ENCODE measurements around the gene USP17L10. TPM values are rescaled to one million over a fixed set of nuclear protein-coding genes. Genes with fewer than 3 reads are reported as not detected.
"Not testable (repeated sequence)": the region's sequence is repeated elsewhere in the genome, so short reads cannot be mapped to it uniquely, and the experiment has no call there.

The USP17L10 gene
- total RNA-seq (2021) (not detected in 2 replicates), Bru-seq, nascent RNA (not detected), BruChase-seq, experiment 1, labeled RNA remaining after a 2-hour chase (not detected), BruChase-seq, experiment 2, labeled RNA remaining after a 6-hour chase (not detected)
- long read RNA-seq, result 0 reads

DNA sequence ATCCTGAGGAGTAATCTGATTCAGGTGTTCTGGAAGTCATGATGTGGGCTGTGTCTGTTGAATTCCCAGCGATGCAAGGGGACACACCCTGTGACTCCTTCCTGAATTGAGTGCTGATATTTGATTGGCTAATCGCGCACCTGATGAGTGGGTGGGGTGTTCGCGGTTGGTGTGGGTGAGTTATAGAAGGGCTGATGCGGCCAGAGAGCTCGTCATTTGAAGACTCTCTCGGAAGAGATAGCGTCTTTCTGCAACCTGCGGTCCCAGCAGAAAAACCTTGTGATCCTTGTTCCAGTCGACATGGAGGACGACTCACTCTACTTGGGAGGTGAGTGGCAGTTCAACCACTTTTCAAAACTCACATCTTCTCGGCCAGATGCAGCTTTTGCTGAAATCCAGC, at the start of gene USP17L10:
Gene USP17L10 (plus strand): TSS at position 301 of the 400 bp plus-strand sequence. CDS start 0 bp downstream, at position 301.
- CTCF ChIA-PET; BruUV-seq (replicated peaks); H3K36me3 ChIP-seq (ENCODE audit: low read depth); H3K27ac ChIP-seq; H4K20me1 ChIP-seq (ENCODE audit: insufficient read depth); H3K4me3 ChIP-seq; DNase-seq; POLR2A ChIA-PET (ENCODE audit: unreplicated experiment); H3K9me3 ChIP-seq (ENCODE audit: insufficient read depth, low read depth); H3F3A ChIP-seq (ENCODE audit: insufficient read depth, low read depth); intact Hi-C loops (cut with micrococcal nuclease; ENCODE audit: unreplicated experiment); H2AFZ ChIP-seq; H3K4me2 ChIP-seq; H3K9me2 ChIP-seq (ENCODE audit: insufficient read depth); H3K79me2 ChIP-seq (ENCODE audit: low read depth); H3K4me1 ChIP-seq (replicated peaks; ENCODE audit: insufficient read depth); H3K27me3 ChIP-seq (ENCODE audit: insufficient read depth, low read depth): not testable (repeated sequence)

- POLR2A ChIA-PET (ENCODE audit: unreplicated experiment); H3K27ac ChIP-seq; H3K36me3 ChIP-seq (ENCODE audit: low read depth); CTCF ChIA-PET; H3K79me2 ChIP-seq (ENCODE audit: low read depth); H2AFZ ChIP-seq; H3K9me3 ChIP-seq (ENCODE audit: insufficient read depth, low read depth); BruUV-seq (replicated peaks); H3K4me1 ChIP-seq (replicated peaks; ENCODE audit: insufficient read depth); H3K27me3 ChIP-seq (ENCODE audit: insufficient read depth, low read depth); H3F3A ChIP-seq (ENCODE audit: insufficient read depth, low read depth); H3K4me3 ChIP-seq; intact Hi-C loops (cut with micrococcal nuclease; ENCODE audit: unreplicated experiment); H4K20me1 ChIP-seq (ENCODE audit: insufficient read depth); DNase-seq; H3K9me2 ChIP-seq (ENCODE audit: insufficient read depth); H3K4me2 ChIP-seq: not testable (repeated sequence)
Observed at GRCh38 chr4:9165990-9166389, 44.5 kb upstream of the USP17L10 start.

DNA sequence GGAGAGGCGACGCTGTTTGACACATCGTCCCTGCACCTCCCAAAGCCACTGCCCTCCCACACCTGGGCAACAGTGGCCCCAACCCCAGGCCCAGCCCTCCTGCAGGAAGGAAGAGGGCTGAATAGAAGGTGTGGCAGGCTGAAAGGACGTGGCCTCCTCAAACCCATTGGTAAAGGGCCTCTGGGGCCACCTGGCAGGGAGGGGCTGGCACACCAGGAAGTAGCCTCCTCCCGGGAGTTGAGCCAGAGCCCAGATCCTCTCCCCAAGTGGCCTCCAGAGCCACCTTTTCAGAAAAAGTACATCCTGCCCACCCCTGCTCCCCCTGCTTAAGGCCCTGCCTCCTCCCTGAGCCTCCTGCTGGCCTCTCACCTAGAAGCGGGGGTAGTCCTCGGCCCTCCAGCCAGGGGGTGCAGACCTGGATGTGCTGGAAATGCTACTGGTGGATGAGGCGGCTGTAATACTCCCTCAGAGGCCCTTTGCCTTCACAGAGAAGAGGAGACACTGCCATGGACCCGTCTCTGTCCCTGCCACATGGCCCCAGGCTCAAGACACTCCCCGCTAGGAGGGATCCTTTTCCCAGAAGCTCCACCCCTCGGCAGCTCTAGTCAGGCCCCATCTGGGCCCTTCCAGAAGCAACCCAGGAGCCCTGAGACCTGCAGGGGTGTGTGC, 40.5 kb upstream of the USP17L10 start, which contains the start of gene FAM90A26:
Gene FAM90A26 (plus strand): TSS at position 619 of the 669 bp plus-strand sequence. CDS start 2,764 bp downstream, outside the sequence.
- H3K36me3 ChIP-seq (ENCODE audit: low read depth); H3K4me2 ChIP-seq; H2AFZ ChIP-seq; H3F3A ChIP-seq (ENCODE audit: insufficient read depth, low read depth); H3K79me2 ChIP-seq (ENCODE audit: low read depth); H3K4me3 ChIP-seq; BruUV-seq (replicated peaks); POLR2A ChIA-PET (ENCODE audit: unreplicated experiment); H3K9me2 ChIP-seq (ENCODE audit: insufficient read depth); H3K27ac ChIP-seq; H3K4me1 ChIP-seq (replicated peaks; ENCODE audit: insufficient read depth); intact Hi-C loops (cut with micrococcal nuclease; ENCODE audit: unreplicated experiment); H3K27me3 ChIP-seq (ENCODE audit: insufficient read depth, low read depth); H4K20me1 ChIP-seq (ENCODE audit: insufficient read depth); H3K9me3 ChIP-seq (ENCODE audit: insufficient read depth, low read depth); DNase-seq; CTCF ChIA-PET: not testable (repeated sequence)

DNA sequence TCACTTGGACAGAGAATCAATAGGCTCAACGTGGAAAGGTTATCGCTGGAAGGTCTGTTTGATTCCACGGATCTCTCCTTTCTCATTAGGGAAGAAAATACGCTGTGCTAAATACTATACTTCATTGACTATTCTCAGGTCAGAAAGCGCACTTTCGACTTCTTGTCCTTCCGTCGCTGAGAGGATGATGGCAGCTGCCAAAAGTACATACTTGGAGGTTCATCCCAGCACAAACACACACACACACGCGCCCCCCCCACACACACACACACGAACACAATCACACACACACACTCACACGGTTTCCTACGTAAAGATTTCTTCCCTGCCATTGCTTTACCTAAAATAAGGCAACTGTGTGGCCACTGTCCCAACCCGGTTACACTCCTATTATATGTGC, 4.2 kb downstream of the USP17L10 start:
- H3K4me3 ChIP-seq; H2AFZ ChIP-seq; BruUV-seq (replicated peaks); intact Hi-C loops (cut with micrococcal nuclease; ENCODE audit: unreplicated experiment); H3F3A ChIP-seq (ENCODE audit: insufficient read depth, low read depth); H4K20me1 ChIP-seq (ENCODE audit: insufficient read depth); CTCF ChIA-PET; H3K9me2 ChIP-seq (ENCODE audit: insufficient read depth); H3K27me3 ChIP-seq (ENCODE audit: insufficient read depth, low read depth); DNase-seq; H3K79me2 ChIP-seq (ENCODE audit: low read depth); H3K36me3 ChIP-seq (ENCODE audit: low read depth); H3K4me1 ChIP-seq (replicated peaks; ENCODE audit: insufficient read depth); H3K27ac ChIP-seq; POLR2A ChIA-PET (ENCODE audit: unreplicated experiment); H3K4me2 ChIP-seq; H3K9me3 ChIP-seq (ENCODE audit: insufficient read depth, low read depth): not testable (repeated sequence)

DNA sequence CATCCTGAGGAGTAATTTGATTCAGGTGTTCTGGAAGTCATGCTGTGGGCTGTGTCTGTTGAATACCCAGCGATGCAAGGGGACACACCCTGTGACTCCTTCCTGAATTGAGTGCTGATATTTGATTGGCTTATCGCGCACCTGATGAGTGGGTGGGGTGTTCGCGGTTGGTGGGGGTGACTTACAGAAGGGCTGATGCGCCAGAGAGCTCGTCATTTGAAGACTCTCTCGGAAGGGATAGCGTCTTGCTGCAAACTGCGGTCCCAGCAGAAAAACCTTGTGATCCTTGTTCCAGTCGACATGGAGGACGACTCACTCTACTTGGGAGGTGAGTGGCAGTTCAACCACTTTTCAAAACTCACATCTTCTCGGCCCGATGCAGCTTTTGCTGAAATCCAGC, 4.6 kb downstream of the USP17L10 start, which contains the start of gene USP17L11:
Gene USP17L11 (plus strand): TSS at position 301 of the 400 bp plus-strand sequence. CDS start 0 bp downstream, at position 301.
- H3K27ac ChIP-seq; H3K9me3 ChIP-seq (ENCODE audit: insufficient read depth, low read depth); BruUV-seq (replicated peaks); H3K36me3 ChIP-seq (ENCODE audit: low read depth); H2AFZ ChIP-seq; H3K4me1 ChIP-seq (replicated peaks; ENCODE audit: insufficient read depth); H3K4me3 ChIP-seq; H3K4me2 ChIP-seq; H3K27me3 ChIP-seq (ENCODE audit: insufficient read depth, low read depth); H4K20me1 ChIP-seq (ENCODE audit: insufficient read depth); H3K79me2 ChIP-seq (ENCODE audit: low read depth); H3K9me2 ChIP-seq (ENCODE audit: insufficient read depth); intact Hi-C loops (cut with micrococcal nuclease; ENCODE audit: unreplicated experiment); CTCF ChIA-PET; DNase-seq; POLR2A ChIA-PET (ENCODE audit: unreplicated experiment); H3F3A ChIP-seq (ENCODE audit: insufficient read depth, low read depth): not testable (repeated sequence)

- BruUV-seq (replicated peaks); H3K4me3 ChIP-seq; H3K36me3 ChIP-seq (ENCODE audit: low read depth); H3K27ac ChIP-seq; H3K4me1 ChIP-seq (replicated peaks; ENCODE audit: insufficient read depth); H2AFZ ChIP-seq; DNase-seq; H3K9me3 ChIP-seq (ENCODE audit: insufficient read depth, low read depth); H3K9me2 ChIP-seq (ENCODE audit: insufficient read depth); H3K27me3 ChIP-seq (ENCODE audit: insufficient read depth, low read depth); CTCF ChIA-PET; H3K79me2 ChIP-seq (ENCODE audit: low read depth); intact Hi-C loops (cut with micrococcal nuclease; ENCODE audit: unreplicated experiment); H3K4me2 ChIP-seq; H4K20me1 ChIP-seq (ENCODE audit: insufficient read depth); H3F3A ChIP-seq (ENCODE audit: insufficient read depth, low read depth); POLR2A ChIA-PET (ENCODE audit: unreplicated experiment): not testable (repeated sequence)
Observed at GRCh38 chr4:9219852-9220251, 9.4 kb downstream of the USP17L10 start, which contains the start of gene USP17L12. Gene USP17L12, plus strand, starts transcription at chr4:9220152. Its CDS starts 0 bp downstream, at chr4:9220152.

DNA sequence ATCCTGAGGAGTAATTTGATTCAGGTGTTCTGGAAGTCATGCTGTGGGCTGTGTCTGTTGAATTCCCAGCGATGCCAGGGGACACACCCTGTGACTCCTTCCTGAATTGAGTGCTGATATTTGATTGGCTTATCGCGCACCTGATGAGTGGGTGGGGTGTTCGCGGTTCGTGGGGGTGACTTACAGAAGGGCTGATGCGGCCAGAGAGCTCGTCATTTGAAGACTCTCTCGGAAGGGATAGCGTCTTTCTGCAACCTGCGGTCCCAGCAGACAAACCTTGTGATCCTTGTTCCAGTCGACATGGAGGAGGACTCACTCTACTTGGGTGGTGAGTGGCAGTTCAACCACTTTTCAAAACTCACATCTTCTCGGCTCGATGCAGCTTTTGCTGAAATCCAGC, 14.1 kb downstream of the USP17L10 start, which contains the start of gene USP17L13:
Gene USP17L13 (plus strand): TSS at position 301 of the 400 bp plus-strand sequence. CDS start 0 bp downstream, at position 301.
- BruUV-seq (replicated peaks); H2AFZ ChIP-seq; H4K20me1 ChIP-seq (ENCODE audit: insufficient read depth); H3K9me2 ChIP-seq (ENCODE audit: insufficient read depth); H3K36me3 ChIP-seq (ENCODE audit: low read depth); H3K27ac ChIP-seq; H3K4me3 ChIP-seq; H3K4me1 ChIP-seq (replicated peaks; ENCODE audit: insufficient read depth); H3K4me2 ChIP-seq; intact Hi-C loops (cut with micrococcal nuclease; ENCODE audit: unreplicated experiment); H3K9me3 ChIP-seq (ENCODE audit: insufficient read depth, low read depth); H3K27me3 ChIP-seq (ENCODE audit: insufficient read depth, low read depth); POLR2A ChIA-PET (ENCODE audit: unreplicated experiment); CTCF ChIA-PET; H3F3A ChIP-seq (ENCODE audit: insufficient read depth, low read depth); DNase-seq; H3K79me2 ChIP-seq (ENCODE audit: low read depth): not testable (repeated sequence)
